Stimulated activated CD8-positive, alpha-beta memory T cell treated with anti-CD3 and anti-CD28 coated beads, Interleukin-4, amount 100 ng/mL, for 48 hours (primary cell): ENCODE results near the gene PDE6A.

ENCODE experiments used
- DNase-seq: peaks from one replicate; pipeline ENCODE4 v3.0.0-alpha.2; 2020

PDE6A gene

DNA sequence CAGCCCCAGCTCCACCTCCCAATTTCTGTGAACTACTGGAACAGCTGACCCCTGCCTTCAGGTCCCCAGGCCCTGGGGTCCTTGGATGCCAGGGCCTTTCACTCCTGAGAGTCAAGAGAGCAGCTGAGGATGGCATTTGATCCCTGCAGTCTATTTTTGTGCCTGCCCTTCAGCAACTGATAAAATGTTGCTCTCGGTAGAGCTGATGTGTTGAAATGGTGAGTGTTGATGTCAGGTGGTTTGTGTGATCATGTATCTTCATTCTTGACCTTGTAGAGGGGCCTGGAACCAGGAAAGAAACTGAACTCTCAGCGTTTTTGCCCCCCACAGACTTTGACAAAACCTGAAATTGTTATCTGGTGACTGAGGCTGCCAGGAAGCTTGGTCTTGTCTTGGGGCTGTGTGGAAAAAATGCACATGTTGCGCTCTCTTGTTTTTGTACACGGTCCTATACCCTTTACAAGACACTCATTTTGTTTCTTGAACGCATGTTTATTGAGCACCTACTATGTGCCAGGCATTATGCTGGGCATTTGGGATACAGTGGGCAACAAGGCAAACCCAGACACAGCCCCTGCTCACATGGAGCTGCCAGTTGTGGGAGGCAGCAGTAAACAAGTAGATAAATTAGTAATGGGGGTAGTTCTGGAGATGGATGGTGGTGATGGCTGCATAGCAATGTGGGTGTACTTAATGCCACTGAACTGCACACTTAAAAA is 136.2 kb downstream of the PDE6A start:
- DNase-seq: no peak
